Thyroid gland (tissue), 4 donors: ENCODE data around the gene RAB8B. TPM values are rescaled to one million over a fixed set of nuclear protein-coding genes. Genes with fewer than 3 reads are reported as not detected.

Source experiments
- DNase-seq, 2 donors: peaks; one replicate each; pipeline ENCODE4 v3.0.0-alpha.2; 2019
- H3K27ac ChIP-seq, 3 donors: fragments of 200-600 bp; sonication (generic); 1 replicate in 2 of 3; 2 replicates in 1 of 3; pipeline ENCODE4 v1.5.1; 2016 to 2019; ENCODE audit warnings: mild to moderate bottlenecking in 1 of 3, moderate library complexity in 1 of 3
- H3K27me3 ChIP-seq: fragments of 200-600 bp; sonication (generic); one replicate; pipeline ENCODE4 v1.5.1; 2019
- H3K36me3 ChIP-seq, 2 donors: fragments of 200-600 bp; sonication (generic); one replicate each; pipeline ENCODE4 v1.5.1; 2016 to 2019
- H3K4me1 ChIP-seq, 2 donors: fragments of 200-600 bp; sonication (generic); one replicate each; pipeline ENCODE4 v1.5.1; 2017 to 2019
- H3K4me3 ChIP-seq, 3 donors: fragments of 200-600 bp; sonication (generic); replicated peaks in 1 of 3; 1 replicate in 2 of 3; 2 replicates in 1 of 3; pipeline ENCODE4 v1.5.1; 2016; ENCODE audit warnings: mild to moderate bottlenecking in 1 of 3
- H3K9me3 ChIP-seq: fragments of 200-600 bp; sonication (generic); one replicate; pipeline ENCODE4 v1.5.1; 2017
- CTCF ChIP-seq, 6 experiments: fragments of 200-600 bp in 3 of 6; fragments of 450-650 bp in 3 of 6; sonication (generic) in 3 of 6; IDR thresholded peaks; one replicate each; pipeline ENCODE4 v1.5.1; 2016 to 2019; ENCODE audit warnings: antibody characterized with exemption in 6 of 6, mild to moderate bottlenecking in 2 of 6, inconsistent platforms in 1 of 6, moderate library complexity in 1 of 6
- POLR2A ChIP-seq, 2 donors: fragments of 450-650 bp; IDR thresholded peaks; one replicate each; pipeline ENCODE4 v1.6.1; 2017; ENCODE audit warnings: antibody characterized with exemption in 2 of 2, mild to moderate bottlenecking in 2 of 2, moderate library complexity in 1 of 2
- WGBS, 2 donors: methylation state at CpG; one replicate each; pipeline ENCODE4 v1.1.5; 2017; 5-methylcytosine and 5-hydroxymethylcytosine counted together
- intact Hi-C: fragments of 100-400 bp; cut with DNase I; formaldehyde crosslinking; loops from one replicate; pipeline ENCODE4 v1.15.1; 2023
- total RNA-seq, 4 donors: library from RNA; depleted of rRNA; stranded (reverse); fragments of >200 nt; gene quantifications; one replicate each; pipeline ENCODE4 v1.2.3, GENCODE V29; 2016

Gene RAB8B
- total RNA-seq, 4 donors from 2014 or later: 17.6 to 36.0 (median 22.1) TPM

DNA sequence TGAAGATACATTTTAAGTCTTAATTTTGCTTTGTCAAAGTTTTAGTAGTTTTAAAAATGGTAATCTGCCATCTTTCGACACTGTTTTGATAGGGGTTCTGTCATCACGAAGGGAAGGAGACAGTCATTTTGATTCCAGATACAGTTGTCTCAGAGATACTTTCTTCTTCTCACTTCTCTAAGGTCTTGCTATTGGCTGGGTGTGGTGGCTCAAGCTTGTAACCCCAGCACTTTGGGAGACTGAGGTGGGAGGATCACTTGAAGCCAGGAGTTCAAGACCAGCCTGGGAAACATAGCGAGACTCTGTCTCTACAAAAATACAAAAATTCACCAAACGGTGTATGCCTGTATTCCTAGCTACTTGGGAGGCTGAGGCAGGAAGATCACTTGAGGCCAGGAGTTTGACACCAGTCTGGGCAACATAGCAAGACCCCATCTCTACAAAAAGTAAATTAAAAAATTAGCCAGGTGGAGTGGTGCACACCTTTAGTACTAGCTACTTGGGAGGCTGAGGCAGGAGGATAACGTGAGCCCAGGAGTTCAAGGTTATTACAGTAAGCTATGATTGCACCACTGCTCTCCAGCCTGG, 3.3 kb downstream of the RAB8B start:
- Histone ChIP-seq H3K36me3 (no peaks in the 10 kb centered on the region), H3K4me3 (no peak overlapping the region), H3K9me3 (no peaks in the 10 kb centered on the region), H3K4me1 (peaks cover 7 to 35% of the 10 kb centered on the region in 2 donors), H3K27me3 (no peaks in the 10 kb centered on the region), H3K27ac (no peak overlapping the region)
- WGBS, 2 donors: 91 to 94% methylated on average over 5 of the region's 5 CpGs
- DNase-seq: no peak
- TF ChIP-seq CTCF (IDR thresholded peaks at IDR 0.05): no peak
- TF ChIP-seq POLR2A (IDR thresholded peaks at IDR 0.05): no peak
- intact Hi-C loops: no loop called here

DNA sequence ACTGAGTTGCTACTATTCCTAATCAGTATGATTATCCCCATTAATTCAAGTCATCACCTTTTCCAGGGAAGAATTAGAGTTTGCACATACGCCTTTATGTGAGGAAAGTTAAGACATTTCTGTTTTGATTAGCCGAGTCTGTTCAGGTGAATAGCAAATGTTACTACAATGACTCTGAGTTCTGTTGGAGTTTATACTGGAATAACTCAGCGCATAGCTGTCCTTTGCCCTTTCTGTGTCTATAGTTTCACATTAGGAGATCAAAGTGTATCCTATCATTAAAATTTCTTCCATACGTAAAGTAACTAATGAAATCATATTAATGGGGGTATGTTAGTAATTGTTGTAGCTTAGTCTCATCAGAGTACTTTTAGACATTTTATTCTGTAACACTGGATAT, 4.9 kb downstream of the RAB8B start:
- 79 to 82% methylated on average over 4 of the region's 4 CpGs for WGBS, 2 donors
- TF ChIP-seq POLR2A (IDR thresholded peaks at IDR 0.05): no peak
- TF ChIP-seq CTCF (IDR thresholded peaks at IDR 0.05): no peak
- H3K27me3 ChIP-seq: no peaks in the 10 kb centered on the region
- no peak for DNase-seq
- intact Hi-C loops: no loop called here
- peaks cover 3 to 30% of the 10 kb centered on the region in 2 donors for H3K4me1 ChIP-seq
- H3K27ac ChIP-seq: peak overlapping the region in 2 of 3 donors; percentile 13 to 38
- H3K36me3 ChIP-seq: no peaks in the 10 kb centered on the region
- H3K9me3 ChIP-seq: no peaks in the 10 kb centered on the region
- no peak overlapping the region for H3K4me3 ChIP-seq

- Histone ChIP-seq H3K36me3 (no peaks in the 10 kb centered on the region), H3K4me3 (no peak overlapping the region), H3K4me1 (peaks cover 3 to 30% of the 10 kb centered on the region in 2 donors), H3K27me3 (no peaks in the 10 kb centered on the region), H3K9me3 (no peaks in the 10 kb centered on the region), H3K27ac (peak overlapping the region in 1 of 3 donors; percentile 38)
- no peak for DNase-seq
- TF ChIP-seq POLR2A (IDR thresholded peaks at IDR 0.05): no peak
- TF ChIP-seq CTCF (IDR thresholded peaks at IDR 0.05): no peak
- intact Hi-C loops: no loop called here
- WGBS, 2 donors: 78 to 79% methylated on average over 4 of the region's 4 CpGs
These were observed 5.6 kb downstream of the RAB8B start for GRCh38 chr15:63194880-63195568.

GRCh38 chr15:63195569-63196015, 6.2 kb downstream of the RAB8B start:
- 71 to 73% methylated on average over 3 of the region's 3 CpGs for WGBS, 2 donors
- Histone ChIP-seq H3K4me3 (no peak overlapping the region), H3K36me3 (no peaks in the 10 kb centered on the region), H3K27me3 (no peaks in the 10 kb centered on the region), H3K9me3 (no peaks in the 10 kb centered on the region), H3K27ac (peak overlapping the region in 1 of 3 donors; percentile 5), H3K4me1 (peaks cover 0 to 30% of the 10 kb centered on the region in 2 donors)
- intact Hi-C loops: no loop called here
- TF ChIP-seq POLR2A (IDR thresholded peaks at IDR 0.05) (no peak), CTCF (IDR thresholded peaks at IDR 0.05) (no peak)
- peak; percentile 16 to 19 for DNase-seq

DNA sequence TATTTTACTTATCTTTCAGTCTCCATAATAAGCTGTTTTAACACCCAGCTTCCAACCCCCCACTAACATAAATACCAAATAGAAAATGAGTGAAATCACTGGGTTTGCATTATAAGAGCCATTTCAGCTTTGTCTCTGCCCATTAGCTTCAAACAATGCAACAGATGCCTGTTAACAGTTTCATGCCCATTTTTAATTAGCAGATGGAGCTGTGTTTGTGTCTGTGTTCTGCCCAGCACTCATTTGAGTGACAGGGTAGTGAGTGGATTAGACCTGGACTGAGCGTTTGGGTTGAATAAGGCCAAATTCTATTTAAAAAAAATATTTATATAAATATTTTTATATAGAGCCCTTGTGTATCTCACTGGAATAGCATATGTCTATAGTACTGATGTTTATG, 7.4 kb downstream of the RAB8B start:
- Histone ChIP-seq H3K9me3 (no peaks in the 10 kb centered on the region), H3K4me3 (no peak overlapping the region), H3K36me3 (no peaks in the 10 kb centered on the region), H3K4me1 (peaks cover 0 to 24% of the 10 kb centered on the region in 2 donors), H3K27me3 (no peaks in the 10 kb centered on the region), H3K27ac (no peak overlapping the region)
- intact Hi-C loops: no loop called here
- WGBS, 2 donors: 86 to 90% methylated on average over 1 of the region's 1 CpG
- TF ChIP-seq CTCF (IDR thresholded peaks at IDR 0.05) (no peak), POLR2A (IDR thresholded peaks at IDR 0.05) (no peak)
- DNase-seq: no peak
